Measurements from ENCODE around the gene LIMS1. TPM values are rescaled to one million over a fixed set of nuclear protein-coding genes. Genes with fewer than 3 reads are reported as not detected.

LIMS1 gene
- polyA plus RNA-seq, 1 donor (not counting 4 experiments of a cell fraction or from before 2014, with no cell fraction given), result 62.5 TPM

- Histone ChIP-seq H3K9me1 (ENCODE audit: control insufficient read depth, extremely low read depth, insufficient read depth, low read length) (no peaks in the 10 kb centered on the region), H3K4me3 (ENCODE audit: control insufficient read depth in 2 of 3, extremely low read depth in 1 of 3, insufficient read depth in 2 of 3, low read depth in 1 of 3, low read length in 3 of 3) (no peak overlapping the region), H3K27ac (ENCODE audit: control insufficient read depth, insufficient read depth, low read length) (no peak overlapping the region), H3K4me2 (ENCODE audit: control insufficient read depth, extremely low read depth, insufficient read depth, low read depth, low read length) (no peak overlapping the region), H3K9me3 (ENCODE audit: control insufficient read depth, low read depth, low read length) (no peaks in the 10 kb centered on the region), H3K27me3 (ENCODE audit: control insufficient read depth, extremely low read depth, insufficient read depth, low read length) (no peaks in the 10 kb centered on the region), H3K9ac (ENCODE audit: control insufficient read depth, extremely low read depth, insufficient read depth, low read length) (no peak overlapping the region), H2AFZ (ENCODE audit: control insufficient read depth, low read length) (no peak overlapping the region), H3K4me1 (ENCODE audit: control insufficient read depth, extremely low read depth, insufficient read depth, low read length) (peaks cover 13% of the 10 kb centered on the region), H3K79me2 (ENCODE audit: control insufficient read depth, insufficient read depth, low read length) (peaks cover 89% of the 10 kb centered on the region), H4K20me1 (ENCODE audit: control insufficient read depth, extremely low read depth, insufficient read depth, low read length) (no peaks in the 10 kb centered on the region), H3K36me3 (ENCODE audit: control insufficient read depth in 2 of 2, extremely low read depth in 1 of 2, insufficient read depth in 2 of 2, low read length in 2 of 2) (peaks cover 0 to 3% of the 10 kb centered on the region in 2 experiments)
- dilution Hi-C loops (cut with MboI; ENCODE audit: extremely low pct_ligation_motif_present, low sequenced_read_pairs), result no loop called here
- TF ChIP-seq, protein P1, sequence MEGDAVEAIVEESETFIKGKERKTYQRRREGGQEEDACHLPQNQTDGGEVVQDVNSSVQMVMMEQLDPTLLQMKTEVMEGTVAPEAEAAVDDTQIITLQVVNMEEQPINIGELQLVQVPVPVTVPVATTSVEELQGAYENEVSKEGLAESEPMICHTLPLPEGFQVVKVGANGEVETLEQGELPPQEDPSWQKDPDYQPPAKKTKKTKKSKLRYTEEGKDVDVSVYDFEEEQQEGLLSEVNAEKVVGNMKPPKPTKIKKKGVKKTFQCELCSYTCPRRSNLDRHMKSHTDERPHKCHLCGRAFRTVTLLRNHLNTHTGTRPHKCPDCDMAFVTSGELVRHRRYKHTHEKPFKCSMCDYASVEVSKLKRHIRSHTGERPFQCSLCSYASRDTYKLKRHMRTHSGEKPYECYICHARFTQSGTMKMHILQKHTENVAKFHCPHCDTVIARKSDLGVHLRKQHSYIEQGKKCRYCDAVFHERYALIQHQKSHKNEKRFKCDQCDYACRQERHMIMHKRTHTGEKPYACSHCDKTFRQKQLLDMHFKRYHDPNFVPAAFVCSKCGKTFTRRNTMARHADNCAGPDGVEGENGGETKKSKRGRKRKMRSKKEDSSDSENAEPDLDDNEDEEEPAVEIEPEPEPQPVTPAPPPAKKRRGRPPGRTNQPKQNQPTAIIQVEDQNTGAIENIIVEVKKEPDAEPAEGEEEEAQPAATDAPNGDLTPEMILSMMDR (optimal IDR thresholded peaks at IDR 0.05 in 1 of 3, IDR thresholded peaks at IDR 0.05 in 1 of 3, conservative IDR thresholded peaks at IDR 0.05 in 1 of 3; ENCODE audit: extremely low read depth in 1 of 3, insufficient read depth in 2 of 3, low read length in 3 of 3), result no peak
- TF ChIP-seq EZH2 (IDR thresholded peaks at IDR 0.05; ENCODE audit: low read length), result no peak
- FAIRE-seq (no peak), DNase-seq (ENCODE audit: low read depth, low spot score) (no peak)
Measured at GRCh38 chr2:108633409-108633808, 99.1 kb downstream of the LIMS1 start.

DNA sequence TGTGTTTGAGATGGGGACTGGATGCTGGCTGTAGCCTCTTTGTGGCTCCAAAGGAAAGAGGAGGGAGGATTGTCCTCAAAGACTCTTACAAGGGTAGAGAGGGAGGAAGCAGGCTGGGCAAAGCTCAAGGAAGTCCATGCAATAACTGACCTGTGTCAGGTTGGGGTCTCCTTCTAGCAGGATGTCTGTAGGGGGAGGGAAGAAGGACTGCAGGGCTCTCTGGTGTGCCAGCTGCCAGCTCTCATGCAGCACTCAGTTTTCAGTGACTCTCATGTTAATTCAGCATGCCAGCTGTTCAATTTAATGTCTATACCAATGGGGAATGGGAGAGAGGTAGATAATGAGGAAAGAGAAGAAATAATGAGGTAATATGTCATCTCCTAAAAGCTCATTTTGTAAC is 99.7 kb downstream of the LIMS1 start:
- peaks cover 13% of the 10 kb centered on the region for H3K4me1 ChIP-seq (ENCODE audit: control insufficient read depth, extremely low read depth, insufficient read depth, low read length)
- DNase-seq (ENCODE audit: low read depth, low spot score) (no peak), FAIRE-seq (no peak)
- dilution Hi-C loops (cut with MboI; ENCODE audit: extremely low pct_ligation_motif_present, low sequenced_read_pairs), result no loop called here
- H3K4me3 ChIP-seq (ENCODE audit: control insufficient read depth in 2 of 3, extremely low read depth in 1 of 3, insufficient read depth in 2 of 3, low read depth in 1 of 3, low read length in 3 of 3), result no peak overlapping the region
- H3K79me2 ChIP-seq (ENCODE audit: control insufficient read depth, insufficient read depth, low read length), result peaks cover 89% of the 10 kb centered on the region
- H4K20me1 ChIP-seq (ENCODE audit: control insufficient read depth, extremely low read depth, insufficient read depth, low read length), result no peaks in the 10 kb centered on the region
- H3K36me3 ChIP-seq (ENCODE audit: control insufficient read depth in 2 of 2, extremely low read depth in 1 of 2, insufficient read depth in 2 of 2, low read length in 2 of 2), result peaks cover 0 to 3% of the 10 kb centered on the region in 2 experiments
- no peaks in the 10 kb centered on the region for H3K9me1 ChIP-seq (ENCODE audit: control insufficient read depth, extremely low read depth, insufficient read depth, low read length)
- no peak overlapping the region for H2AFZ ChIP-seq (ENCODE audit: control insufficient read depth, low read length)
- TF ChIP-seq, protein P1 (optimal IDR thresholded peaks at IDR 0.05 in 1 of 3, IDR thresholded peaks at IDR 0.05 in 1 of 3, conservative IDR thresholded peaks at IDR 0.05 in 1 of 3; ENCODE audit: extremely low read depth in 1 of 3, insufficient read depth in 2 of 3, low read length in 3 of 3), result no peak
- TF ChIP-seq EZH2 (IDR thresholded peaks at IDR 0.05; ENCODE audit: low read length), result no peak
- no peaks in the 10 kb centered on the region for H3K27me3 ChIP-seq (ENCODE audit: control insufficient read depth, extremely low read depth, insufficient read depth, low read length)
- no peaks in the 10 kb centered on the region for H3K9me3 ChIP-seq (ENCODE audit: control insufficient read depth, low read depth, low read length)
- H3K9ac ChIP-seq (ENCODE audit: control insufficient read depth, extremely low read depth, insufficient read depth, low read length), result no peak overlapping the region
- no peak overlapping the region for H3K27ac ChIP-seq (ENCODE audit: control insufficient read depth, insufficient read depth, low read length)
- no peak overlapping the region for H3K4me2 ChIP-seq (ENCODE audit: control insufficient read depth, extremely low read depth, insufficient read depth, low read depth, low read length)
